GM18951 (cell line): ENCODE data around the gene CR1L.
"Not testable (repeated sequence)": the region's sequence is repeated elsewhere in the genome, so short reads cannot be mapped to it uniquely, and the experiment has no call there.

ENCODE experiments used
- POLR2A ChIP-seq: IDR thresholded peaks from 4 replicates; pipeline ENCODE4 v1.6.1; 2011; ENCODE audit warnings: mild to moderate bottlenecking; ENCODE audit not compliant: insufficient read length, insufficient read depth; ENCODE audit errors: extremely low read depth
- in situ Hi-C: fragments of 300-500 bp; cut with MboI; formaldehyde crosslinking; loops from one replicate; pipeline ENCODE4 v1.12.0; 2022; ENCODE audit warnings: low sequenced_read_pairs, mixed read lengths, inconsistent platforms; ENCODE audit not compliant: unreplicated experiment

The CR1L gene

GRCh38 chr1:207742850-207743555 is 98.1 kb downstream of the CR1L start:
- no peak for TF ChIP-seq POLR2A
- in situ Hi-C loops: no loop called here

GRCh38 chr1:207744000-207744534 is 99.1 kb downstream of the CR1L start:
- TF ChIP-seq POLR2A: no peak
- in situ Hi-C loops: no loop called here

GRCh38 chr1:207745285-207745684 is 100.4 kb downstream of the CR1L start:
- in situ Hi-C loops: no loop called here
- no peak for TF ChIP-seq POLR2A

- in situ Hi-C loops: no loop called here
- TF ChIP-seq POLR2A: no peak
These were observed 101.2 kb downstream of the CR1L start for GRCh38 chr1:207745839-207746767.

GRCh38 chr1:207747627-207748492 is 102.9 kb downstream of the CR1L start:
- in situ Hi-C loops: no loop called here
- TF ChIP-seq POLR2A: no peak

GRCh38 chr1:207748737-207749528 is 104.0 kb downstream of the CR1L start:
- TF ChIP-seq POLR2A: no peak
- in situ Hi-C loops: no loop called here

GRCh38 chr1:207750631-207751305 is 105.8 kb downstream of the CR1L start:
- in situ Hi-C loops: no loop called here
- TF ChIP-seq POLR2A: no peak

- in situ Hi-C loops: not testable (repeated sequence)
These were observed 106.5 kb downstream of the CR1L start for GRCh38 chr1:207751463-207751789.

GRCh38 chr1:207751790-207752455 is 107.0 kb downstream of the CR1L start, which contains the start of gene CD46:
CD46 (plus strand) TSS chr1:207752054; CDS start chr1:207752213, 159 bp downstream.
- in situ Hi-C loops: no loop called here
- TF ChIP-seq POLR2A: peak; percentile 88

- TF ChIP-seq POLR2A: no peak
- in situ Hi-C loops: no loop called here
These were observed 107.6 kb downstream of the CR1L start for GRCh38 chr1:207752456-207752998.

- in situ Hi-C loops: no loop called here
- no peak for TF ChIP-seq POLR2A
These were observed 108.7 kb downstream of the CR1L start for GRCh38 chr1:207753611-207754010.
